Measurements from ENCODE around the gene PRPH2.

- TF ChIP-seq, protein P1, sequence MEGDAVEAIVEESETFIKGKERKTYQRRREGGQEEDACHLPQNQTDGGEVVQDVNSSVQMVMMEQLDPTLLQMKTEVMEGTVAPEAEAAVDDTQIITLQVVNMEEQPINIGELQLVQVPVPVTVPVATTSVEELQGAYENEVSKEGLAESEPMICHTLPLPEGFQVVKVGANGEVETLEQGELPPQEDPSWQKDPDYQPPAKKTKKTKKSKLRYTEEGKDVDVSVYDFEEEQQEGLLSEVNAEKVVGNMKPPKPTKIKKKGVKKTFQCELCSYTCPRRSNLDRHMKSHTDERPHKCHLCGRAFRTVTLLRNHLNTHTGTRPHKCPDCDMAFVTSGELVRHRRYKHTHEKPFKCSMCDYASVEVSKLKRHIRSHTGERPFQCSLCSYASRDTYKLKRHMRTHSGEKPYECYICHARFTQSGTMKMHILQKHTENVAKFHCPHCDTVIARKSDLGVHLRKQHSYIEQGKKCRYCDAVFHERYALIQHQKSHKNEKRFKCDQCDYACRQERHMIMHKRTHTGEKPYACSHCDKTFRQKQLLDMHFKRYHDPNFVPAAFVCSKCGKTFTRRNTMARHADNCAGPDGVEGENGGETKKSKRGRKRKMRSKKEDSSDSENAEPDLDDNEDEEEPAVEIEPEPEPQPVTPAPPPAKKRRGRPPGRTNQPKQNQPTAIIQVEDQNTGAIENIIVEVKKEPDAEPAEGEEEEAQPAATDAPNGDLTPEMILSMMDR (conservative IDR thresholded peaks at IDR 0.05): no peak
- TF ChIP-seq ZFX (IDR thresholded peaks at IDR 0.05): no peak
Observed at GRCh38 chr6:42722497-42722896, at the start of gene PRPH2.
